Activated naive CD8-positive, alpha-beta T cell (primary cell): Measurements from ENCODE around the gene GKN1.

Experiments used
- H3K27ac Mint-ChIP-seq: one replicate; pipeline ENCODE4 v1.8.0; 2021; ENCODE audit warnings: mixed read lengths
- H3K27me3 Mint-ChIP-seq: one replicate; pipeline ENCODE4 v1.8.0; 2021; ENCODE audit warnings: mixed read lengths
- H3K36me3 Mint-ChIP-seq: one replicate; pipeline ENCODE4 v1.8.0; 2021; ENCODE audit warnings: mixed read lengths
- H3K4me1 Mint-ChIP-seq: one replicate; pipeline ENCODE4 v1.8.0; 2021; ENCODE audit warnings: low read depth, mixed read lengths
- H3K4me3 Mint-ChIP-seq: one replicate; pipeline ENCODE4 v1.8.0; 2021; ENCODE audit warnings: mild to moderate bottlenecking, mixed read lengths
- H3K9me3 Mint-ChIP-seq: one replicate; pipeline ENCODE4 v1.8.0; 2021; ENCODE audit warnings: low read depth, mixed read lengths

GKN1 gene

DNA sequence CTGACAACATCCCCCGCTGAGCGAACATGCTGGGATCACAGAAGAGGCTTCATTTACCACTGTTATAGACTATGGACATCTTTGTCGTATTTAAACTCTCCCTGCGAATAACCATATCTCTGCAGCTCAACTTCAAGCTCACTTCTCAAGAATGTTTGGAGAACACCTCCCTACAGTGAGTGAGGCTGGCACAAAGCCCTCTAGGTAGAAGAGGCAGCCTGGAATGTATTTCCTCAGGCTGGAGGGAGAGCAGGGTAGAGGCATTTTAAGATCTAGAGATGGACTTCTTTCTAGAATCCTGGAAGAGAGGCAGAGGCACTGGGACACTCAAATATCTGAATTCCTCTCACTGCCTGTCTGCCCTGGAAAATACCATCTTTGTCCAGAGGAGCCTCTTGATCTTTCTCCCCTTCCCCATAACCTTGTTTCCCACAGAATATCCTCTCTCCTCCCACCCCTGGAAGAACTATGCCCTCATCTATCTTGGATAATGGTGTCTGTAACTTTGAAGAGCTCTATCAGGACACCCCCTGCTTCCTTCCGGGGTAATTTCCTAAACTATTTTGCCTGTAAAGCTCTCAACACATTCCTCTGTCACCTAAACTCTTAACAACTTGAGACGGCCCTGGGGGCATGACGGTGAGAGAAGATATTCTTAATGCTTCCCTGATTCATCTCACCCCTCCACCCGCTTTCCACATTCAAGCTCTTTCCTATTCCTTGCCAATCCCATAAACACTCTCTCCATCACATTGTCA lies 36.2 kb downstream of the GKN1 start:
- Mint-ChIP-seq H3K36me3 (no peaks in the 10 kb centered on the region), H3K4me3 (no peak overlapping the region), H3K9me3 (no peaks in the 10 kb centered on the region), H3K4me1 (peaks cover 12% of the 10 kb centered on the region), H3K27ac (no peak overlapping the region), H3K27me3 (peaks cover 14% of the 10 kb centered on the region)

DNA sequence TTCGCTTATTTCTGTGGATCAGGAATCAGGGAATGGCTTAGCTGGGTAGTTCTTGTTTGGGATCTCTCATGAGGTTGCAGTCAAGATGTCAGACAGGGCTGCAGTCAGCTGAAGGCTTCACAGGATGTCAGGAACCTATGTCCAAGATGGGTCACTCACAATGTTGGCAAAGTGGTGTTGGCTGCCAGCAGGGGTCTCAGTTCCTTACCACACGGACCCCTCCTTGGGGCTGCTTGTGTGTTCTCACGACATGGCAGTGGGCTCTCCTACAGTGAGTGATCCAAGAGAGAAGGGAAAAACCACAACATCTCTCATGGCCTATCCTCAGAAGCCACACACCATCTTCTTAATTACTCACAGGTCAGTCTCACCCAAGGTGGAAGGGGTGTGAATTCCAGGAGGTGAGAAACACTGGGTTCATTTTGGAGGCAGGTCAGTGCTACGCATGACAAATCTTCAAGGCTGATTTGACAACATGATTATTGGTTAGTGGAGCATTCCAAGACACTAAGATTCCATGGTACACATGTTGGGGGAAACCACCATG lies 37.2 kb downstream of the GKN1 start:
- Mint-ChIP-seq H3K4me1 (peaks cover 12% of the 10 kb centered on the region), H3K27me3 (peaks cover 18% of the 10 kb centered on the region), H3K9me3 (no peaks in the 10 kb centered on the region), H3K4me3 (peak overlapping the region; percentile 87), H3K36me3 (no peaks in the 10 kb centered on the region), H3K27ac (no peak overlapping the region)

DNA sequence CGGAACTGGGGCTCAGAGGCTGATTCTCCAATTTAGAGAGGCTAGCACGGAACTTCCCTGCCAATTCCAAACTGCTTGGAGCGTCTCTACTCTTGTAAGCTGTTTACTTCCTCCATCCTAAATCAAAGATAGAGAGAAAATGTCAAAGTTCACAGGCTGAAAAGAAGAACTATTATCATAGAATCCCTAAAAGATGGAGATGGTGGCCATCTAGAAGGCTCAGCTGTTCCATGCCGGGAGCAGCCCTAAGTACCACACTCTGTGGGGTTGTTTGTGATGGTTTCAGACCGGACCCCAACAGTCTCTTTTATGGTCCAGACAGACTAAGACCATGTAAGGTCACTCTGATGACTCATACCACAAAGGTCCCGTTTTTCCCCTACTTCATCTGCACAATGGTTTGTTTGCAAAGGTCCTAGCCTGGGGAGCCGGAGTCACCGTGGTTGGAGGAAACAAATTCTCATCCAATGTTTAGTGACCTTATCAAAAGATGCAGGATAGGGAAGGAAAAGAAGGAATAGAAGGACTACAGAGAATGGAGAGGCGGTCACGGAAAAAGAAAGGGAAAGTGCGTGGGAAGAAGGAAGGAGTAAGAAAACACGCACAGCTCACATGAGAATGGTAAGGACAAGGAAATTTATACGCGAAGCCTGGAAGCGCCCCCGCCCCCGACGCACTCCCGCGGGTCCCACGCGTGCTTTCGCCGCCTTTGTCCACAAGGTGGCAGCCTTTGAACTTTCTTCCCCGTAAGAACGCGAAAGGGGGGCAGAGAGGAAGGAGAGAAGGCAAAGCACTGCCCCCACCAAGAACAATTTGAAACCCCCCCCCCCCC lies 38.1 kb downstream of the GKN1 start:
- peaks cover 25% of the 10 kb centered on the region for H3K27me3 Mint-ChIP-seq
- peaks cover 12% of the 10 kb centered on the region for H3K4me1 Mint-ChIP-seq
- H3K36me3 Mint-ChIP-seq, result no peaks in the 10 kb centered on the region
- H3K4me3 Mint-ChIP-seq, result peak overlapping the region; percentile 87
- H3K27ac Mint-ChIP-seq, result no peak overlapping the region
- no peaks in the 10 kb centered on the region for H3K9me3 Mint-ChIP-seq

DNA sequence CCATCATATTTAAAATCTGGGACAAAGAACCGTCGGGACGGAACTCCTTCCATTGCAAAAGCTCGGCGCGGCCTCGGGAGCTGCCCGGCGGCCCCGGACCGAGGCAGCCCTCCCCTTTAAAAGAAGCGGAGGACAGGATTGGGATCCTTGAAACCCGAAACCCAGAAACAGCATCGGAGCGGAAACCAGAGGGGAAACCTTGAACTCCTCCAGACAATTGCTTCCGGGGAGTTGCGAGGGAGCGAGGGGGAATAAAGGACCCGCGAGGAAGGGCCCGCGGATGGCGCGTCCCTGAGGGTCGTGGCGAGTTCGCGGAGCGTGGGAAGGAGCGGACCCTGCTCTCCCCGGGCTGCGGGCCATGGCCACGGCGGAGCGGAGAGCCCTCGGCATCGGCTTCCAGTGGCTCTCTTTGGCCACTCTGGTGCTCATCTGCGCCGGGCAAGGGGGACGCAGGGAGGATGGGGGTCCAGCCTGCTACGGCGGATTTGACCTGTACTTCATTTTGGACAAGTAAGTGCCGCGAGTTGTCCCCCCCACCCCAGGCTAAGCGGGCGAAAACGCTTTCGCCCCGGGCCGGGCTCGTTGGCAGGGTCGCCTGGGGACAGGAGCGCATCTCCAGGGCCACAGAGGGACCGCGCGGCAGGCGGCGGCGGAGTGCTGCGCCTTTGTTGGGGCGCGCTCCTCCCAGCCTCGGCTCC lies 38.9 kb downstream of the GKN1 start, which contains the start of gene ANTXR1:
Gene ANTXR1 (plus strand): TSS at position 38 of the 698 bp plus-strand sequence. CDS start 321 bp downstream, at position 359.
- H3K27ac Mint-ChIP-seq, result no peak within 1 kb of the TSS
- peaks cover 32% of the 10 kb centered on the region for H3K27me3 Mint-ChIP-seq

DNA sequence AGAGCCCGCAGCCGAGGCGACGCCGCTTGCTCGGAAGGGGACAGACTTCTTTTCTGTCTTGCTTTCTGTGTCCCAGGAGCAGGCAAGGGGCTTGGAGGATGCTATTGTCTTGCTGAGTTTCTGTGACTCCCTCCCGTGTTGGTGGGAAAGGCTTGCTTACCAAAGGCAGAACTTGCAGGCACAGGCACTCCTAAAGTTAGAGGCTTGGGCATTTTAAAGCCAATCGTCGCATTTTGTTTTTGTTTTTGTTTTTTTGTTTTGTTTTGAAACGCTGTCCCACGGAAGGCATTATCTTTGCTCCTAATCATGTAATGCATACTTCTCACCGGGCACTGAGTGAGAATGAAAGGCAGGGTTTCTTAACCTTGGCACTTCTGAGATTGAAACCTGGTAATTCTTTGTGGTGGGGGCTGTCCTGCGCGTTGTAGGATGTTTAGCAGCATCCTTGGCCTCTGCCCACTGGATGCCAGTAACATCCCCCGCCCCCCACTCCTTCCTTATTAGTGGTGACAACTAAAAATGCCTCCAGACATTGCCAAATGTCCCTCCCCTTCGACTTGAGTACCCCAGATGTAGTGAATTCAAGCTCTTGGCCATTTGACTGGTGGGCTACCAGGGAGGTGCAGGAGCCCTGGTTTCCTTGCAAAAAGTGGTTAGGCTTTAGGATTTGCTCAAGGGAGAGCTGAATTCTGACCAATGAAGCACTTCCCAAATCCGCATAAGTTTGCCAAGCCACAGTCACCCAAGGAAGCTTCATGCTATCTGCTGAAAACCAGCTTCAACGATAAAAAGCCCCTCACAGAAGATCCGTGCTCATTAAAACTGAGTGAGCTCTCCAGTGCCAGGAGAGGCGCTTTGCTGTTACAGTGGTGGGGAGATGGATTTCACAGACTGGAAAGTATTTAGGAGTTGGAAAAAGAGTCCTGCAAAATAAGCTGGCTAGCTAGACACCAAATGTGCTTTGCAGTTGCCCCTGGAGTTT lies 39.7 kb downstream of the GKN1 start:
- H3K27me3 Mint-ChIP-seq, result peaks cover 36% of the 10 kb centered on the region
- H3K36me3 Mint-ChIP-seq, result no peaks in the 10 kb centered on the region
- no peak overlapping the region for H3K27ac Mint-ChIP-seq
- H3K9me3 Mint-ChIP-seq, result no peaks in the 10 kb centered on the region
- H3K4me1 Mint-ChIP-seq, result peaks cover 12% of the 10 kb centered on the region
- peak overlapping the region; percentile 87 for H3K4me3 Mint-ChIP-seq

More for the DNA sequence above, 38.9 kb downstream of the GKN1 start, which contains the start of gene ANTXR1:
- Mint-ChIP-seq H3K4me3 (peak within 1 kb of the TSS; percentile 87), H3K4me1 (peaks cover 12% of the 10 kb centered on the region), H3K9me3 (no peaks in the 10 kb centered on the region), H3K36me3 (no peaks in the 10 kb centered on the region)

GRCh38 chr2:69017080-69017479 lies 42.6 kb downstream of the GKN1 start:
- H3K36me3 Mint-ChIP-seq, result no peaks in the 10 kb centered on the region
- no peak overlapping the region for H3K27ac Mint-ChIP-seq
- H3K27me3 Mint-ChIP-seq, result peaks cover 41% of the 10 kb centered on the region
- H3K4me1 Mint-ChIP-seq, result peaks cover 12% of the 10 kb centered on the region
- no peak overlapping the region for H3K4me3 Mint-ChIP-seq
- H3K9me3 Mint-ChIP-seq, result no peaks in the 10 kb centered on the region

DNA sequence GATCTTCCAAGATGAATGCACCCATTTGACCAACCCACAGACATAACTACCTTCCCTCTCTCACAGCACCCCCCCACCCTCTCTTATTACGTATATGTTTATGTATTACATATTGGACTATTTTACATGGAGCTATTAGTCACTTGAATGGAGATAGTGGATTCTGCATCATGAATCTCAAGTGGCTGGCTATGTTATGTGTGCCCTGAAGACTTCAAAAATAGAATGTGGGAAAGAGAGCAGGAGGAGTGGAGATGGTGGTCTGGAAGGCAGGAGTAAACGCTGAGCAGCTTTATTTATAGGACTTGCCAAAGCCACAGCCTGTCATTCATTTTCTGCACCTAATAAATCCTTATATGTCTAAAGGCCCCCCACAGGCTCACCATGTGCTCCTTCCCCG lies 43.4 kb downstream of the GKN1 start:
- H3K4me3 Mint-ChIP-seq, result no peak overlapping the region
- peaks cover 9% of the 10 kb centered on the region for H3K4me1 Mint-ChIP-seq
- no peak overlapping the region for H3K27ac Mint-ChIP-seq
- no peaks in the 10 kb centered on the region for H3K9me3 Mint-ChIP-seq
- H3K27me3 Mint-ChIP-seq, result peaks cover 38% of the 10 kb centered on the region
- H3K36me3 Mint-ChIP-seq, result no peaks in the 10 kb centered on the region

DNA sequence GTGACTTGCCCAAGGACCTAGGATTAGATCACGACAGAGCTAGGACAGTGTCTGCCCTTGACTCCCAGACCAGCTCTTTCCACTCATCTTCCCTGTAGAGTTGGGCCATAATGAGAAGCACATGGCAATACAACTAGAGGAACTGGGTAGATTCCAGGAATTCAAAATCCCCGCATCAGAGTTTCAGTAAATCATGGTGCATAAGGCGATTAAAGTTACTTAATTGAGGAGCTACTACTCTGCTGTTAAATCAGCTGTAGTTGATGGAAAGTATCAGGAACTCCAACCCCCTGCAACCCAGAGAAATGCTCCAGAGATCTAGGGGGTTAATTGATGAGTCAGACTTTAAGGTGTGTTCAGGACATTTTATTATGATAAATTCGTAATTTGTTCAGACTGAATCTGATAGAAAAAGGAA lies 44.3 kb downstream of the GKN1 start:
- no peak overlapping the region for H3K4me3 Mint-ChIP-seq
- peaks cover 8% of the 10 kb centered on the region for H3K4me1 Mint-ChIP-seq
- H3K9me3 Mint-ChIP-seq, result no peaks in the 10 kb centered on the region
- no peak overlapping the region for H3K27ac Mint-ChIP-seq
- H3K36me3 Mint-ChIP-seq, result no peaks in the 10 kb centered on the region
- H3K27me3 Mint-ChIP-seq, result peaks cover 38% of the 10 kb centered on the region

GRCh38 chr2:69020496-69021426 lies 46.3 kb downstream of the GKN1 start:
- H3K36me3 Mint-ChIP-seq, result no peaks in the 10 kb centered on the region
- H3K27me3 Mint-ChIP-seq, result peaks cover 27% of the 10 kb centered on the region
- no peaks in the 10 kb centered on the region for H3K4me1 Mint-ChIP-seq
- H3K9me3 Mint-ChIP-seq, result no peaks in the 10 kb centered on the region
- H3K27ac Mint-ChIP-seq, result no peak overlapping the region
- no peak overlapping the region for H3K4me3 Mint-ChIP-seq

- no peaks in the 10 kb centered on the region for H3K4me1 Mint-ChIP-seq
- H3K9me3 Mint-ChIP-seq, result no peaks in the 10 kb centered on the region
- no peak overlapping the region for H3K27ac Mint-ChIP-seq
- no peaks in the 10 kb centered on the region for H3K36me3 Mint-ChIP-seq
- H3K4me3 Mint-ChIP-seq, result no peak overlapping the region
- H3K27me3 Mint-ChIP-seq, result peaks cover 26% of the 10 kb centered on the region
Measured at GRCh38 chr2:69021727-69022126, 47.3 kb downstream of the GKN1 start.

DNA sequence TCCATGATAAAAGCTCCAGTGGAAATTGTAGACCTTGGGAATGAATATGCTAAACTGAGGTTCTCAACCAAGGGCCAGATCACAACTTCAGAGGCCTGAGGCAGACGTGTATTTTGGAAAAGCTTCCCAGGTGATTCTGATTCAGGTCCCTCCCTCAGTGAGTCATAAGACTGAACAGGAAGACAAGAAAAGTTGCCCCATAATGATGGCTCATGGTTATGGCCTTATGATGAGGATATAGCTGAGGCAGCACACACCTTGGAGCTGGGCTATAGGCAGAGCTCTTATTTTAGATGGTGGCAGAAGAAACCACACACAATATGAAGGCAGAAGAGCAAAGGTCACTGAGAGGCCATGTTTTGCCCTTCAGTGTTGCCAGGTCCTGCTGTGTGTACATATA lies 48.1 kb downstream of the GKN1 start:
- H3K27me3 Mint-ChIP-seq, result peaks cover 21% of the 10 kb centered on the region
- H3K4me3 Mint-ChIP-seq, result no peak overlapping the region
- no peaks in the 10 kb centered on the region for H3K36me3 Mint-ChIP-seq
- no peaks in the 10 kb centered on the region for H3K9me3 Mint-ChIP-seq
- no peak overlapping the region for H3K27ac Mint-ChIP-seq
- no peaks in the 10 kb centered on the region for H3K4me1 Mint-ChIP-seq

- H3K27me3 Mint-ChIP-seq, result peaks cover 14% of the 10 kb centered on the region
- H3K9me3 Mint-ChIP-seq, result no peaks in the 10 kb centered on the region
- H3K4me1 Mint-ChIP-seq, result no peaks in the 10 kb centered on the region
- H3K27ac Mint-ChIP-seq, result no peak overlapping the region
- no peak overlapping the region for H3K4me3 Mint-ChIP-seq
- H3K36me3 Mint-ChIP-seq, result no peaks in the 10 kb centered on the region
Measured at GRCh38 chr2:69023236-69023635, 48.8 kb downstream of the GKN1 start.

GRCh38 chr2:69026026-69026425 lies 51.6 kb downstream of the GKN1 start:
- Mint-ChIP-seq H3K27ac (no peak overlapping the region), H3K4me1 (no peaks in the 10 kb centered on the region), H3K36me3 (no peaks in the 10 kb centered on the region), H3K9me3 (no peaks in the 10 kb centered on the region), H3K4me3 (no peak overlapping the region), H3K27me3 (peaks cover 5% of the 10 kb centered on the region)
